IMR-90 (cell line): Measurements from ENCODE around the gene FOXF1. TPM values are rescaled to one million over a fixed set of nuclear protein-coding genes. Genes with fewer than 3 reads are reported as not detected.

Experiments used
- ATAC-seq: fragments of 200-7000 bp; cut with Tn5 transposase; 2 replicates; pipeline ENCODE4 v1.9.1; 2020; ENCODE audit warnings: low read depth, mild to moderate bottlenecking, moderate library complexity
- BruUV-seq: library from RNA; stranded (reverse); fragments of 400-500 nt; replicated peaks from 2 replicates; lab custom pipeline; 2021; lab: Mats Ljungman, UMichigan
- CTCF ChIA-PET: fragments of 300-600 bp; formaldehyde crosslinking; extraction: SDS; loops from one replicate; lab custom pipeline; 2021; ENCODE audit warnings: antibody characterized with exemption; lab: Yijun Ruan, JAX
- POLR2A ChIA-PET: fragments of 300-600 bp; sonication (Branson Sonifier 250); formaldehyde crosslinking; loops from one replicate; lab custom pipeline; 2022; ENCODE audit warnings: antibody characterized with exemption; ENCODE audit not compliant: unreplicated experiment; lab: Charles Lee
- DNase-seq: peaks from one replicate; pipeline ENCODE4 v3.0.0; 2013
- H2AFZ ChIP-seq: replicated peaks from 2 replicates; pipeline ENCODE3; 2013; ENCODE audit warnings: low read length, mild to moderate bottlenecking; ENCODE audit not compliant: poor library complexity
- H2AK5ac ChIP-seq: 2 replicates; pipeline ENCODE4 v1.6.1; 2013; ENCODE audit warnings: low read depth, low read length, inconsistent platforms
- H2AK9ac ChIP-seq: replicated peaks from 2 replicates; pipeline ENCODE3; 2013; ENCODE audit warnings: mild to moderate bottlenecking, low read depth, low read length, moderate library complexity; ENCODE audit not compliant: poor library complexity
- H2BK120ac ChIP-seq: 2 replicates; pipeline ENCODE4 v1.6.1; 2013; ENCODE audit warnings: low read depth, low read length, inconsistent platforms
- H2BK15ac ChIP-seq: 3 replicates; pipeline ENCODE4 v1.6.1; 2013; ENCODE audit warnings: low read depth, low read length, inconsistent platforms
- H2BK20ac ChIP-seq: 2 replicates; pipeline ENCODE4 v1.6.1; 2013; ENCODE audit warnings: low read depth, mild to moderate bottlenecking, inconsistent platforms, low read length, moderate library complexity
- H2BK5ac ChIP-seq: 2 replicates; pipeline ENCODE4 v1.6.1; 2013; ENCODE audit warnings: mild to moderate bottlenecking, low read depth, low read length, inconsistent platforms; ENCODE audit not compliant: poor library complexity, severe bottlenecking
- H3K14ac ChIP-seq: replicated peaks from 2 replicates; pipeline ENCODE4 v1.6.1; 2013; ENCODE audit warnings: low read depth, low read length, inconsistent platforms
- H3K18ac ChIP-seq: 2 replicates; pipeline ENCODE4 v1.6.1; 2013; ENCODE audit warnings: low read depth, low read length, control low read depth
- H3K23ac ChIP-seq: 2 replicates; pipeline ENCODE4 v1.6.1; 2013; ENCODE audit warnings: low read depth, low read length, inconsistent platforms
- H3K27ac ChIP-seq: 2 replicates; pipeline ENCODE4 v1.5.1; 2013; ENCODE audit warnings: mild to moderate bottlenecking, control low read depth, low read length; ENCODE audit not compliant: insufficient read depth
- H3K27me3 ChIP-seq: 2 replicates; pipeline ENCODE4 v1.6.1; 2013; ENCODE audit warnings: low read length; ENCODE audit not compliant: control insufficient read depth, insufficient read depth
- H3K36me3 ChIP-seq: 2 replicates; pipeline ENCODE4 v1.6.1; 2013; ENCODE audit warnings: low read length, mixed read lengths; ENCODE audit not compliant: control insufficient read depth, insufficient read depth
- H3K4ac ChIP-seq: 2 replicates; pipeline ENCODE4 v1.6.1; 2013; ENCODE audit warnings: low read depth, low read length, inconsistent platforms
- H3K4me1 ChIP-seq: 2 replicates; pipeline ENCODE4 v1.6.1; 2013; ENCODE audit warnings: low read length, mixed read lengths; ENCODE audit not compliant: control insufficient read depth, insufficient read depth
- H3K4me2 ChIP-seq: 2 replicates; pipeline ENCODE4 v1.6.1; 2013; ENCODE audit warnings: low read depth, mild to moderate bottlenecking, control low read depth, low read length, moderate library complexity
- H3K4me3 ChIP-seq: 2 replicates; pipeline ENCODE4 v1.5.1; 2013; ENCODE audit warnings: low read depth, mild to moderate bottlenecking, control low read depth, low read length, moderate library complexity; ENCODE audit not compliant: insufficient read depth
- H3K56ac ChIP-seq: 2 replicates; pipeline ENCODE4 v1.6.1; 2013; ENCODE audit warnings: low read length, inconsistent platforms; ENCODE audit not compliant: insufficient read depth; ENCODE audit errors: extremely low read depth
- H3K79me1 ChIP-seq, 2 experiments: 2 replicates each; pipeline ENCODE4 v1.6.1; 2013; ENCODE audit warnings: low read length in 2 of 2, inconsistent platforms in 1 of 2, low read depth in 1 of 2
- H3K9ac ChIP-seq: 2 replicates; pipeline ENCODE4 v1.6.1; 2013; ENCODE audit warnings: low read depth, low read length, control low read depth
- H3K9me1 ChIP-seq: 2 replicates; pipeline ENCODE4 v1.6.1; 2013; ENCODE audit warnings: low read length, inconsistent platforms; ENCODE audit not compliant: insufficient read depth
- H3K9me3 ChIP-seq: 2 replicates; pipeline ENCODE4 v1.6.1; 2013; ENCODE audit warnings: low read length; ENCODE audit not compliant: control insufficient read depth, insufficient read depth
- H4K20me1 ChIP-seq: 2 replicates; pipeline ENCODE4 v1.6.1; 2013; ENCODE audit warnings: low read length, inconsistent platforms; ENCODE audit not compliant: insufficient read depth
- H4K5ac ChIP-seq: 2 replicates; pipeline ENCODE4 v1.6.1; 2013; ENCODE audit warnings: mild to moderate bottlenecking, low read depth, low read length, control low read depth
- H4K8ac ChIP-seq, 2 experiments: 2 replicates each; pipeline ENCODE4 v1.6.1; 2013; ENCODE audit warnings: low read depth in 2 of 2, low read length in 2 of 2, control low read depth in 1 of 2, inconsistent platforms in 1 of 2
- H4K91ac ChIP-seq: 2 replicates; pipeline ENCODE4 v1.6.1; 2013; ENCODE audit warnings: low read depth, low read length, inconsistent platforms; ENCODE audit not compliant: insufficient read depth
- BHLHE40 ChIP-seq: fragments of 150-350 bp; IDR thresholded peaks from 2 replicates; pipeline ENCODE4 v1.6.1; 2016; ENCODE audit warnings: mild to moderate bottlenecking, low read depth, low read length
- CEBPB ChIP-seq: IDR thresholded peaks from 2 replicates; pipeline ENCODE4 v1.6.1; 2012; ENCODE audit warnings: low read depth, low read length, improper control_type of control experiment
- CHD1 ChIP-seq: IDR thresholded peaks from 2 replicates; pipeline ENCODE4 v1.6.1; 2012; ENCODE audit warnings: low read depth, low read length, improper control_type of control experiment
- CTCF ChIP-seq: conservative IDR thresholded peaks from 2 replicates; pipeline ENCODE4 v1.5.1; 2012; ENCODE audit warnings: mild to moderate bottlenecking, low read depth, low read length, improper control_type of control experiment
- ELK1 ChIP-seq: fragments of 150-350 bp; IDR thresholded peaks from 2 replicates; pipeline ENCODE4 v1.6.1; 2016; ENCODE audit warnings: low read depth, mild to moderate bottlenecking, low read length, moderate library complexity, borderline replicate concordance
- FOS ChIP-seq: fragments of 150-350 bp; IDR thresholded peaks from 2 replicates; pipeline ENCODE4 v1.6.1; 2016; ENCODE audit warnings: low read depth, low read length
- MAFK ChIP-seq: IDR thresholded peaks from 2 replicates; pipeline ENCODE4 v1.6.1; 2012; ENCODE audit warnings: low read depth, low read length, improper control_type of control experiment
- MXI1 ChIP-seq: IDR thresholded peaks from 2 replicates; pipeline ENCODE4 v1.6.1; 2012; ENCODE audit warnings: low read depth, mild to moderate bottlenecking, low read length, moderate library complexity, borderline replicate concordance
- NFE2L2 ChIP-seq: fragments of 150-350 bp; IDR thresholded peaks from 2 replicates; pipeline ENCODE4 v1.6.1; 2016; ENCODE audit warnings: low read depth, mild to moderate bottlenecking, low read length
- POLR2A ChIP-seq: IDR thresholded peaks from 2 replicates; pipeline ENCODE4 v1.6.1; 2012; ENCODE audit warnings: mild to moderate bottlenecking, low read depth, low read length
- RAD21 ChIP-seq: IDR thresholded peaks from 2 replicates; pipeline ENCODE4 v1.6.1; 2012; ENCODE audit warnings: low read length, improper control_type of control experiment
- RFX5 ChIP-seq: IDR thresholded peaks from 2 replicates; pipeline ENCODE4 v1.8.0; 2012; ENCODE audit warnings: low read depth, mild to moderate bottlenecking, low read length, moderate library complexity
- SMC3 ChIP-seq: fragments of 150-350 bp; IDR thresholded peaks from 2 replicates; pipeline ENCODE4 v1.6.1; 2016; ENCODE audit warnings: low read depth, mild to moderate bottlenecking, antibody characterized with exemption, low read length, moderate library complexity
- USF2 ChIP-seq: fragments of 150-350 bp; IDR thresholded peaks from 2 replicates; pipeline ENCODE4 v1.6.1; 2017; ENCODE audit warnings: mild to moderate bottlenecking, antibody characterized with exemption, low read length, low read depth
- WGBS, 2 experiments: methylation state at CpG; one replicate each; pipeline versions ENCODE4 v1.1.5 to v1.1.7; 2013; ENCODE audit warnings: missing lambda C conversion rate in 2 of 2; ENCODE audit not compliant: insufficient read length in 1 of 2; ENCODE audit errors: extremely low coverage in 2 of 2; 5-methylcytosine and 5-hydroxymethylcytosine counted together
- dilution Hi-C: fragments of 300-500 bp; cut with HindIII; formaldehyde crosslinking; loops from one replicate; pipeline ENCODE4 v1.14.3; 2018; ENCODE audit warnings: low sequenced_read_pairs; ENCODE audit not compliant: unreplicated experiment
- in situ Hi-C: fragments of 300-500 bp; cut with MboI; formaldehyde crosslinking; loops from 3 replicates; pipeline ENCODE4 v1.14.3; 2019; ENCODE audit warnings: low sequenced_read_pairs, inconsistent platforms, mixed read lengths
- intact Hi-C: fragments of 100-400 bp; cut with micrococcal nuclease; formaldehyde crosslinking; loops from 2 replicates; pipeline ENCODE4 v1.10.0; 2022
- polyA plus RNA-seq, 3 experiments: library from polyadenylated mRNA; depleted of rRNA; stranded (reverse); fragments of >200 nt; gene quantifications; 2 replicates each; pipeline ENCODE4 v1.2.3, GENCODE V29; 2012; ENCODE audit warnings: low replicate concordance in 1 of 3
- total RNA-seq: library from RNA; depleted of rRNA; stranded (reverse); fragments of >200 nt; gene quantifications from 2 replicates; pipeline ENCODE4 v1.2.3, GENCODE V29; 2012

The FOXF1 gene
- total and polyA plus RNA-seq, 2 of the 4 experiments (the other 2 are of a cell fraction): 2.7 to 33.0 TPM

- H3K4me3 ChIP-seq: peak overlapping the region; percentile 77
- H3K23ac ChIP-seq: peak overlapping the region; percentile 74
- H3K4me1 ChIP-seq: peaks cover 7% of the 10 kb centered on the region; the same call in 1 of the 2 replicates
- in situ Hi-C loops (no loop called here), intact Hi-C loops (no loop called here), dilution Hi-C loops (no loop called here)
- peak overlapping the region; percentile 96 to 98 for H4K8ac ChIP-seq
- ChIA-PET CTCF (interaction anchor here (0.5 kb wide), 1 partner anchor 843 kb away, joined by 4 read pairs; no protein-coding TSS in a partner anchor), POLR2A (no interaction called here)
- peak overlapping the region; percentile 55 for H2BK5ac ChIP-seq
- H4K5ac ChIP-seq: peak overlapping the region; percentile 62
- H3K79me1 ChIP-seq: peaks cover 18 to 42% of the 10 kb centered on the region in 2 experiments
- peaks cover 18% of the 10 kb centered on the region for H3K36me3 ChIP-seq
- no peaks in the 10 kb centered on the region for H4K20me1 ChIP-seq
- no peak overlapping the region for H3K18ac ChIP-seq
- H4K91ac ChIP-seq: peak overlapping the region; percentile 81
- H3K4ac ChIP-seq: peak overlapping the region; percentile 82
- peak overlapping the region; percentile 93 for H2AFZ ChIP-seq
- H2BK20ac ChIP-seq: no peak overlapping the region
- 2% methylated on average over 8 of the region's 10 CpGs; no CpG with 5 or more reads in 1 of the 2 experiments for WGBS, 2 experiments
- H3K27me3 ChIP-seq: no peaks in the 10 kb centered on the region
- H3K9ac ChIP-seq: peak overlapping the region; percentile 92
- no peak for DNase-seq
- peak overlapping the region; percentile 99 for H2AK9ac ChIP-seq
- H3K27ac ChIP-seq: peak overlapping the region; percentile 72
- H3K9me3 ChIP-seq: no peaks in the 10 kb centered on the region
- 0 out of 2 replicates have a peak overlapping the region, but pooled peaks have one; percentile 5 for H2BK120ac ChIP-seq
- no peak overlapping the region for H2AK5ac ChIP-seq
- H2BK15ac ChIP-seq: no peak overlapping the region
- H3K4me2 ChIP-seq: peak overlapping the region; percentile 98
- peaks cover 7% of the 10 kb centered on the region for H3K9me1 ChIP-seq
- BruUV-seq: no TSS peak
- no peak for TF ChIP-seq CTCF
- no peak for TF ChIP-seq CHD1
- no peak for TF ChIP-seq NFE2L2
- no peak for TF ChIP-seq RAD21
- TF ChIP-seq CEBPB: no peak
- TF ChIP-seq ELK1: no peak
- TF ChIP-seq RFX5: no peak
- no peak for TF ChIP-seq MXI1
- no peak for TF ChIP-seq POLR2A
- no peak for TF ChIP-seq SMC3
- TF ChIP-seq USF2: no peak
- no peak for TF ChIP-seq FOS
- no peak for TF ChIP-seq MAFK
- TF ChIP-seq BHLHE40: no peak
- H3K56ac ChIP-seq: peak overlapping the region; percentile 70
- ATAC-seq: no peak
- peak overlapping the region; percentile 92 for H3K14ac ChIP-seq
Observed at GRCh38 chr16:86554599-86554916, 44.2 kb downstream of the FOXF1 start.
